ENCODE results near the gene WDR86.

GRCh38 chr7:151456276-151456675, 46.4 kb upstream of the WDR86 start:
- TF ChIP-seq POLR2AphosphoS5 (IDR thresholded peaks at IDR 0.05): no peak
- TF ChIP-seq CTCF (IDR thresholded peaks at IDR 0.05): no peak
- no peak for TF ChIP-seq EP300 (IDR thresholded peaks at IDR 0.05)

Measured in esophagus muscularis mucosa (tissue), 4 donors.